WTC11 (cell line): ENCODE measurements around the gene CALHM5.

Source experiments
- AR ChIP-seq: fragments of 250-450 bp; sonication (Bioruptor Pico); IDR thresholded peaks from 2 replicates; pipeline ENCODE4 v1.9.0; 2021; ENCODE audit warnings: mild to moderate bottlenecking
- CTCF ChIP-seq: fragments of 200-600 bp; IDR thresholded peaks from 2 replicates; pipeline ENCODE4 v1.8.0; 2022; ENCODE audit warnings: antibody characterized with exemption
- FOXJ3 ChIP-seq: sonication (generic); formaldehyde crosslinking; IDR thresholded peaks from 2 replicates; pipeline ENCODE4 v1.9.0; 2021; ENCODE audit warnings: missing genetic modification reagents, mild to moderate bottlenecking, borderline replicate concordance
- FOXK1 ChIP-seq: sonication (generic); formaldehyde crosslinking; IDR thresholded peaks from 2 replicates; pipeline ENCODE4 v1.8.0; 2022; ENCODE audit warnings: mild to moderate bottlenecking, moderate library complexity, missing genetic modification reagents
- KAT7 ChIP-seq: sonication (generic); formaldehyde crosslinking; IDR thresholded peaks from 2 replicates; pipeline ENCODE4 v1.8.1; 2023; ENCODE audit warnings: missing genetic modification reagents, mild to moderate bottlenecking, borderline replicate concordance
- NFYB ChIP-seq: sonication (generic); formaldehyde crosslinking; conservative IDR thresholded peaks from 2 replicates; pipeline ENCODE4 v1.8.0; 2022; ENCODE audit warnings: low read depth, missing genetic modification reagents
- NR1H2 ChIP-seq: sonication (generic); formaldehyde crosslinking; IDR thresholded peaks from 2 replicates; pipeline ENCODE4 v1.9.0; 2021; ENCODE audit warnings: mild to moderate bottlenecking, moderate library complexity, missing genetic modification reagents
- TCF7 ChIP-seq: sonication (generic); formaldehyde crosslinking; IDR thresholded peaks from 2 replicates; pipeline ENCODE4 v1.8.0; 2022; ENCODE audit warnings: mild to moderate bottlenecking, low read depth, missing genetic modification reagents, moderate library complexity

GRCh38 chr6:116492331-116493067 is 18.9 kb upstream of the CALHM5 start:
- no peak for TF ChIP-seq NR1H2 (CRISPR knock-in tag)
- TF ChIP-seq FOXJ3, result no peak
- TF ChIP-seq NFYB, result no peak
- no peak for TF ChIP-seq AR (CRISPR knock-in tag)
- TF ChIP-seq CTCF, result no peak
- TF ChIP-seq TCF7, result no peak
- TF ChIP-seq KAT7 (CRISPR knock-in tag), result no peak
- no peak for TF ChIP-seq FOXK1
